ENCODE results near the gene CABLES1. TPM values are rescaled to one million over a fixed set of nuclear protein-coding genes. Genes with fewer than 3 reads are reported as not detected.

The CABLES1 gene
- total RNA-seq, 4 donors from 2014 or later: 1.5 to 11.9 (median 6.1) TPM

- intact Hi-C loops (cut with DNase I; ENCODE audit: low total_unique reads): no loop called here
- DNase-seq: peak; percentile 31
- WGBS, 2 donors (ENCODE audit: low coverage in 1 of 2): 28 to 32% methylated on average over 5 to 7 of the region's 7 CpGs
- no peak for TF ChIP-seq POLR2A (IDR thresholded peaks at IDR 0.05)
- no peak for TF ChIP-seq CTCF (IDR thresholded peaks at IDR 0.05)
- no peak for TF ChIP-seq POLR2AphosphoS5 (IDR thresholded peaks at IDR 0.05)
- TF ChIP-seq EP300 (IDR thresholded peaks at IDR 0.05; ENCODE audit: low read depth): no peak
- Histone ChIP-seq H3K36me3 (no peaks in the 10 kb centered on the region), H3K9me3 (no peaks in the 10 kb centered on the region), H3K27ac (peak overlapping the region; percentile 72 to 79 (median 75)), H3K4me3 (no peak overlapping the region), H3K4me1 (peaks cover 8 to 55% (median 17%) of the 10 kb centered on the region in 4 donors), H3K27me3 (no peaks in the 10 kb centered on the region)
- in situ Hi-C loops (cut with MboI; ENCODE audit: low pct_ligation_motif_present in 1 of 4, low pct_unique_long_range_greater_than_20kb in 1 of 4, low sequenced_read_pairs in 3 of 4): no loop called here
These were observed 93.1 kb downstream of the CABLES1 start for GRCh38 chr18:23228102-23229061.

GRCh38 chr18:23229472-23229871, 94.2 kb downstream of the CABLES1 start:
- 56 to 57% methylated on average over 3 of the region's 3 CpGs for WGBS, 2 donors (ENCODE audit: low coverage in 1 of 2)
- Histone ChIP-seq H3K4me3 (no peak overlapping the region), H3K36me3 (no peaks in the 10 kb centered on the region), H3K9me3 (no peaks in the 10 kb centered on the region), H3K27ac (peak overlapping the region; percentile 20 to 79 (median 72)), H3K4me1 (peaks cover 8 to 55% (median 17%) of the 10 kb centered on the region in 4 donors), H3K27me3 (no peaks in the 10 kb centered on the region)
- no peak for DNase-seq
- no peak for TF ChIP-seq POLR2A (IDR thresholded peaks at IDR 0.05)
- intact Hi-C loops (cut with DNase I; ENCODE audit: low total_unique reads): no loop called here
- in situ Hi-C loops (cut with MboI; ENCODE audit: low pct_ligation_motif_present in 1 of 4, low pct_unique_long_range_greater_than_20kb in 1 of 4, low sequenced_read_pairs in 3 of 4): no loop called here

- H3K9me3 ChIP-seq: no peaks in the 10 kb centered on the region
- H3K27me3 ChIP-seq: no peaks in the 10 kb centered on the region
- no peak for TF ChIP-seq EP300 (IDR thresholded peaks at IDR 0.05; ENCODE audit: low read depth)
- peak overlapping the region; percentile 18 to 66 (median 54) for H3K27ac ChIP-seq
- WGBS, 2 donors (ENCODE audit: low coverage in 1 of 2): 88 to 90% methylated on average over 2 to 4 of the region's 4 CpGs
- in situ Hi-C loops (cut with MboI; ENCODE audit: low pct_ligation_motif_present in 1 of 4, low pct_unique_long_range_greater_than_20kb in 1 of 4, low sequenced_read_pairs in 3 of 4): no loop called here
- no peaks in the 10 kb centered on the region for H3K36me3 ChIP-seq
- H3K4me3 ChIP-seq: no peak overlapping the region
- H3K4me1 ChIP-seq: peaks cover 6 to 44% (median 11%) of the 10 kb centered on the region in 4 donors
- no peak for DNase-seq
- intact Hi-C loops (cut with DNase I; ENCODE audit: low total_unique reads): no loop called here
These were observed 95.4 kb downstream of the CABLES1 start for GRCh38 chr18:23230686-23231085.

GRCh38 chr18:23231340-23232021, 96.2 kb downstream of the CABLES1 start:
- in situ Hi-C loops (cut with MboI; ENCODE audit: low pct_ligation_motif_present in 1 of 4, low pct_unique_long_range_greater_than_20kb in 1 of 4, low sequenced_read_pairs in 3 of 4) (no loop called here), intact Hi-C loops (cut with DNase I; ENCODE audit: low total_unique reads) (no loop called here)
- H3K4me3 ChIP-seq: no peak overlapping the region
- peak overlapping the region; percentile 28 to 66 (median 60) for H3K27ac ChIP-seq
- no peaks in the 10 kb centered on the region for H3K36me3 ChIP-seq
- 56 to 66% methylated on average over 17 to 20 of the region's 20 CpGs for whole genome bisulfite sequencing, 2 donors (ENCODE audit: low coverage in 1 of 2)
- H3K27me3 ChIP-seq: no peaks in the 10 kb centered on the region
- peaks cover 1 to 36% (median 7%) of the 10 kb centered on the region in 4 donors for H3K4me1 ChIP-seq
- TF ChIP-seq POLR2AphosphoS5 (IDR thresholded peaks at IDR 0.05) (peak in 1 of 3 donors; percentile 29), CTCF (IDR thresholded peaks at IDR 0.05) (no peak)
- DNase-seq: peak; percentile 62
- H3K9me3 ChIP-seq: no peaks in the 10 kb centered on the region

- TF ChIP-seq CTCF (IDR thresholded peaks at IDR 0.05) (no peak), POLR2A (IDR thresholded peaks at IDR 0.05) (no peak), POLR2AphosphoS5 (IDR thresholded peaks at IDR 0.05) (no peak), EP300 (IDR thresholded peaks at IDR 0.05; ENCODE audit: low read depth) (no peak)
- in situ Hi-C loops (cut with MboI; ENCODE audit: low pct_ligation_motif_present in 1 of 4, low pct_unique_long_range_greater_than_20kb in 1 of 4, low sequenced_read_pairs in 3 of 4): no loop called here
- intact Hi-C loops (cut with DNase I; ENCODE audit: low total_unique reads): no loop called here
These were observed 97.0 kb downstream of the CABLES1 start for GRCh38 chr18:23232331-23232730.

More at GRCh38 chr18:23232331-23232730, 97.0 kb downstream of the CABLES1 start:
- Histone ChIP-seq H3K27me3 (no peaks in the 10 kb centered on the region), H3K9me3 (no peaks in the 10 kb centered on the region), H3K27ac (peak overlapping the region in 2 of 4 donors; percentile 60 to 66), H3K4me3 (no peak overlapping the region), H3K4me1 (peaks cover 0 to 35% (median 7%) of the 10 kb centered on the region in 4 donors), H3K36me3 (no peaks in the 10 kb centered on the region)
- DNase-seq: no peak
- 80% methylated on average over 6 of the region's 6 CpGs; no CpG with 5 or more reads in 1 of the 2 donors for WGBS, 2 donors (ENCODE audit: low coverage in 1 of 2)

Data from transverse colon (tissue), 4 donors.